Right lobe of liver (tissue), 4 donors: ENCODE measurements around the gene GPS1.

Experiments
- POLR2A ChIP-seq: fragments of 450-650 bp; IDR thresholded peaks from one replicate; pipeline ENCODE4 v1.6.1; 2017; ENCODE audit warnings: antibody characterized with exemption, mild to moderate bottlenecking
- TF ChIP-seq, protein P1 (sequence below), 4 donors: fragments of 200-600 bp in 3 of 4; fragments of 450-650 bp in 1 of 4; IDR thresholded peaks; one replicate each; pipeline versions ENCODE4 v1.5.1 to v1.8.0; 2016 to 2022; ENCODE audit warnings: antibody characterized with exemption in 4 of 4, mild to moderate bottlenecking in 2 of 4
- donor health status: DM: no; HTN: no; CAD: no.
- donor health status: DM: no; HTN: no; CAD: no.
- donor health status: DM: no; HTN: yes; CAD: no.

DNA sequence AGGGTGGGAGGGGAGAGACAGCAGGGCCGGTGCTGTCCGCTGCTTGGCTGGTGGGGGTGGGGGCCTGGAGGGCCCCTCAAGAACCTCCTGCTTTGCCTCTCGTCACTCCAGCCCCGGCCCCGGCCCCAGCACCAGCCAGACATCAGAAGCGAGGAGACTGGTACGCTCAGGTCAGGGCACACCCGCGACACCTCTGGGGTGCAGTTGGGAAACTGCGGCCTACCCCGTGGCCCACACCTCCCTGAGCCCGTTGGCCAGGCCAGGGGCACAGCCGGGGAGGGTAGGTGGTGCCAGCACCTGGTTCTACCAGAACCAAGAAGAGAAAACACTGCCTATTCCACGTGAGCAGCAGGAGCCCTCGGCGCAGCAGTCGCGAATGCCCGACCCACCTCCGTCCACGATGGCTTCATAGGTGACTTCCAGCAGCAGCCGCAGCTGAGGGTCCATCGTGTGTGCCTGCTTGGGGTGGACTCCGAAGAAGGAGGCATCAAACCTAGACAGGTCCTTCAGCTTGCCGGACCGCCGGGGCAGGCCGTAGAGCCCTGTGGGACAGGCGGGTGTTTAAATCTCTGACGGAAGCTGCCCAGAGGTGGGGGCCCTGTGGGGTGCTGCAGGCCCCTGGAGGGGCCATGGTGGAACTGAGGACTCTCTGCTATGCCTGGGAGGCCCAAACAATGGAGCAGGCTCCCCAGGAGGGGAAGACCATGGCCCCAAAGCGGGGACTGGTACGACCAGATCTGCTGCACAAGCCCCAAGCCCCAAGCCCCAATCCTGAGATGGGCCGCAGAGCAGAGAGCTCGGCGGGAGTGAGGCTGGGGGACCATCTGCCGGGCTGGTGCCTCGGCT lies 43.5 kb downstream of the GPS1 start:
- TF ChIP-seq, protein P1, sequence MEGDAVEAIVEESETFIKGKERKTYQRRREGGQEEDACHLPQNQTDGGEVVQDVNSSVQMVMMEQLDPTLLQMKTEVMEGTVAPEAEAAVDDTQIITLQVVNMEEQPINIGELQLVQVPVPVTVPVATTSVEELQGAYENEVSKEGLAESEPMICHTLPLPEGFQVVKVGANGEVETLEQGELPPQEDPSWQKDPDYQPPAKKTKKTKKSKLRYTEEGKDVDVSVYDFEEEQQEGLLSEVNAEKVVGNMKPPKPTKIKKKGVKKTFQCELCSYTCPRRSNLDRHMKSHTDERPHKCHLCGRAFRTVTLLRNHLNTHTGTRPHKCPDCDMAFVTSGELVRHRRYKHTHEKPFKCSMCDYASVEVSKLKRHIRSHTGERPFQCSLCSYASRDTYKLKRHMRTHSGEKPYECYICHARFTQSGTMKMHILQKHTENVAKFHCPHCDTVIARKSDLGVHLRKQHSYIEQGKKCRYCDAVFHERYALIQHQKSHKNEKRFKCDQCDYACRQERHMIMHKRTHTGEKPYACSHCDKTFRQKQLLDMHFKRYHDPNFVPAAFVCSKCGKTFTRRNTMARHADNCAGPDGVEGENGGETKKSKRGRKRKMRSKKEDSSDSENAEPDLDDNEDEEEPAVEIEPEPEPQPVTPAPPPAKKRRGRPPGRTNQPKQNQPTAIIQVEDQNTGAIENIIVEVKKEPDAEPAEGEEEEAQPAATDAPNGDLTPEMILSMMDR (IDR thresholded peaks at IDR 0.05), result no peak
- no peak for TF ChIP-seq POLR2A
